ENCODE measurements around the gene MAP3K4.
A peak's percentile ranks its signal among the peaks of the same experiment; 100 is the strongest.

MAP3K4 gene, protein sequence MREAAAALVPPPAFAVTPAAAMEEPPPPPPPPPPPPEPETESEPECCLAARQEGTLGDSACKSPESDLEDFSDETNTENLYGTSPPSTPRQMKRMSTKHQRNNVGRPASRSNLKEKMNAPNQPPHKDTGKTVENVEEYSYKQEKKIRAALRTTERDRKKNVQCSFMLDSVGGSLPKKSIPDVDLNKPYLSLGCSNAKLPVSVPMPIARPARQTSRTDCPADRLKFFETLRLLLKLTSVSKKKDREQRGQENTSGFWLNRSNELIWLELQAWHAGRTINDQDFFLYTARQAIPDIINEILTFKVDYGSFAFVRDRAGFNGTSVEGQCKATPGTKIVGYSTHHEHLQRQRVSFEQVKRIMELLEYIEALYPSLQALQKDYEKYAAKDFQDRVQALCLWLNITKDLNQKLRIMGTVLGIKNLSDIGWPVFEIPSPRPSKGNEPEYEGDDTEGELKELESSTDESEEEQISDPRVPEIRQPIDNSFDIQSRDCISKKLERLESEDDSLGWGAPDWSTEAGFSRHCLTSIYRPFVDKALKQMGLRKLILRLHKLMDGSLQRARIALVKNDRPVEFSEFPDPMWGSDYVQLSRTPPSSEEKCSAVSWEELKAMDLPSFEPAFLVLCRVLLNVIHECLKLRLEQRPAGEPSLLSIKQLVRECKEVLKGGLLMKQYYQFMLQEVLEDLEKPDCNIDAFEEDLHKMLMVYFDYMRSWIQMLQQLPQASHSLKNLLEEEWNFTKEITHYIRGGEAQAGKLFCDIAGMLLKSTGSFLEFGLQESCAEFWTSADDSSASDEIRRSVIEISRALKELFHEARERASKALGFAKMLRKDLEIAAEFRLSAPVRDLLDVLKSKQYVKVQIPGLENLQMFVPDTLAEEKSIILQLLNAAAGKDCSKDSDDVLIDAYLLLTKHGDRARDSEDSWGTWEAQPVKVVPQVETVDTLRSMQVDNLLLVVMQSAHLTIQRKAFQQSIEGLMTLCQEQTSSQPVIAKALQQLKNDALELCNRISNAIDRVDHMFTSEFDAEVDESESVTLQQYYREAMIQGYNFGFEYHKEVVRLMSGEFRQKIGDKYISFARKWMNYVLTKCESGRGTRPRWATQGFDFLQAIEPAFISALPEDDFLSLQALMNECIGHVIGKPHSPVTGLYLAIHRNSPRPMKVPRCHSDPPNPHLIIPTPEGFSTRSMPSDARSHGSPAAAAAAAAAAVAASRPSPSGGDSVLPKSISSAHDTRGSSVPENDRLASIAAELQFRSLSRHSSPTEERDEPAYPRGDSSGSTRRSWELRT (N-terminal part only)

DNA sequence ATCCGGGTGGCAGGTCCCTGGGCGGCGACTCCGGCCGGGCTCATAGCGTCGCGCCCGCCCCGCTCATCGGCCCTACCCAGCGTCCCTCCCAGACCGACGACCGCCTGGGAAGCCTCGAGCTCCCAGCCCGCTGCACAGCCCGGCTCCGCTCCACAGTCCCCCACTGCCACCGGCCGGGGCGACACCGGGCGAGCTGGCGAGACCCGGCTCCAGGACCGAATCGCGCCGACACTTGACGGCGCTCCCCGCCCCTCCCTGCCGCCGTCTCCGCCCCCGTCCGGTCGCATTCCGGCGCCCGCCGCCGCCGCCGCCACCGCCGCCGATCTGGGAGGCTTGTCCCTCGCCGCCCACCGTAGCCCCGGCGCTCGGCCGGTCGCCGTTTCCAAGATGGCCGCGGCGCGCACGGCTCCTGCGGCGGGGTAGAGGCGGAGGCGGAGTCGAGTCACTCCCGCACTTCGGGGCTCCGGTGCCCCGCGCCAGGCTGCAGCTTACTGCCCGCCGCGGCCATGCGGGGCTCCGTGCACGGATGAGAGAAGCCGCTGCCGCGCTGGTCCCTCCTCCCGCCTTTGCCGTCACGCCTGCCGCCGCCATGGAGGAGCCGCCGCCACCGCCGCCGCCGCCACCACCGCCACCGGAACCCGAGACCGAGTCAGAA, at the start of gene MAP3K4:
TSS of gene MAP3K4 (plus strand) at position 364 of the 655 bp plus-strand sequence. CDS start at position 527, 163 bp downstream.
- peak; percentile 66 to 87 (median 78) for DNase-seq

DNA sequence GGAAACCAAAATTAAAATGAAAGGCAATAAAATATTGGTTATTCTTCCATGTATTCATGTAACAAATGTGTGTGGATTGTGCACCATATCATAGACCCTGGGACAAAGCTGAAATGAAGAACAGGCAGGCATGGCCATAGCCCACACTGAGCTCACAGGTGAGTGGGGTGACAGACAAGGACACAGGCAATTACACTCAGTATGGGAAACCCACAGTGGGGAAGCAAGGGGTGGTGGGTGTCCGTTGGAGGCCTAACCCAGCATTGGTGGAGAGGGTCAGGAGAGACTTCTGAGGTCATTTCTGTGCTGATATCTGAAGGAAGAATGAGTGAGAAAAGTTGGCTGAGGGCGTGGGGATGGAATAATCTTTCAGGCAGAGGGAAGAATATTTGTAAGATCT, 47.6 kb upstream of the MAP3K4 start:
- no peak for DNase-seq

DNA sequence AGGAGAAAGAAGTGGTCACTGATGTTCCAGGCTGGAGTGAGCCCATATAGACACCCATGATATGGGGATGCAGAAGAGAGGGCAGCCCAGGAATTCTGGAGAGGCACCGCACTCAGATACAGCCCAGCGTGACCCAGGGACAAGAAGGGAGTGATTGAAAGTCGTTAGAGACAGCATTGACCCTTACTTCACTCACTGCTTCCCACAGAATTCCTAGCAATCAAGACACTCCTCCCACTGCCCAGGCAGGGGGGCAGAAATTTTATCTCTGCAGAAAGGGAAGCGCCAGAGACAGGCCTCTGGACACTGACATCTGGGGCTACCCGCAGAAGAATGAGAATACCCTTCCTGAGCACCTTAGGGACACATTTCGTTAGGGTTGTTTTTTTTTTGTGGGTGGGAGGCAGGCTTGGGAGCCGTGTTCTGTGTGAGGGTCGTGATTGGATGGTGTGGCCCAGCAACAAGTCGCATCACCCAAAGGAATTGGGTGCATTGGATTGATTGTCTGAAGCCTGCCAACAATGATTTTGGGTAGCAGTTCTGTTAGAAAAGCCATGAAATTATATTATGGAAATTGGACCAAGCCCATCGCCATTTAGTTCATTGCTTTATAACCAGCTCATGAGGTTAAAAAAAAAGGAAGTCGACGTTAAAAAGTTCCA, 45.9 kb upstream of the MAP3K4 start:
- DNase-seq: no peak

DNA sequence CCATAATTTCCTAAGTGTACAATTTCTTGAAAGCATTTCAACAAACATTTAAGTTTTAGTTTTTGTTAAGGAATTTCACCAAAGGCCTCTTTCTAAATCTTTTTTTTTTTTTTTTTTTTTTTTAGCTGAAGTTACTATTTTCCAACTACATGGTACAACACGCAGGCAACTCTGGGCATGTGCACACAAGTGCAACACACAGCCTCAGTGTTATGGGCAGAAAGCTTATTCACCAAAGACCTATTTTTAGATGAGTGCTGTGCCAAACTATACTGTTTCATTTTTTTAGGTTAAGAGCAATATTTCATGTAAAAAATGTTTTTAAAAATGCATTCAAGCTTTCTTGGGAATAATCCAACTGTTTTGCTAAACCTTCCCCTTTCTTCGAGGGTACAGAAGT, 42.0 kb upstream of the MAP3K4 start:
- DNase-seq: no peak

DNA sequence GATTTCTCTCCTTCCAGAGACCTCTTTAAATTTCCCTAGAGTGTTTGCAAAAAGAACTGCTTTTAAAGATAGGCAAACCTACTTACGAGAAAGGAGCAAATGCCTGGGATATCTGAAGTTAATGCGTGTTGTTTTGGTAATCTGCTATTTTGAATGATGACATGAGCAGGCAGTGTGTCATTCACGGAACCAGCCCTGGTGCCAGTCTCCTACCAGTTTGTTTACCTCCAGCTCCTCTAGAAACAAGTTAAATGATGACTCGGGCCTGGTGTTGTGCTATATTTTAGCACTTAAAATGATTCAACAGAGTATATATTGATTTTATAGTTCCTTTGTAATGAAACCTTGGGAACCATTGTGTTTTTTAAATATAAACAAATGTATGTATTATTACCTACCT, 41.1 kb upstream of the MAP3K4 start:
- no peak for DNase-seq

DNA sequence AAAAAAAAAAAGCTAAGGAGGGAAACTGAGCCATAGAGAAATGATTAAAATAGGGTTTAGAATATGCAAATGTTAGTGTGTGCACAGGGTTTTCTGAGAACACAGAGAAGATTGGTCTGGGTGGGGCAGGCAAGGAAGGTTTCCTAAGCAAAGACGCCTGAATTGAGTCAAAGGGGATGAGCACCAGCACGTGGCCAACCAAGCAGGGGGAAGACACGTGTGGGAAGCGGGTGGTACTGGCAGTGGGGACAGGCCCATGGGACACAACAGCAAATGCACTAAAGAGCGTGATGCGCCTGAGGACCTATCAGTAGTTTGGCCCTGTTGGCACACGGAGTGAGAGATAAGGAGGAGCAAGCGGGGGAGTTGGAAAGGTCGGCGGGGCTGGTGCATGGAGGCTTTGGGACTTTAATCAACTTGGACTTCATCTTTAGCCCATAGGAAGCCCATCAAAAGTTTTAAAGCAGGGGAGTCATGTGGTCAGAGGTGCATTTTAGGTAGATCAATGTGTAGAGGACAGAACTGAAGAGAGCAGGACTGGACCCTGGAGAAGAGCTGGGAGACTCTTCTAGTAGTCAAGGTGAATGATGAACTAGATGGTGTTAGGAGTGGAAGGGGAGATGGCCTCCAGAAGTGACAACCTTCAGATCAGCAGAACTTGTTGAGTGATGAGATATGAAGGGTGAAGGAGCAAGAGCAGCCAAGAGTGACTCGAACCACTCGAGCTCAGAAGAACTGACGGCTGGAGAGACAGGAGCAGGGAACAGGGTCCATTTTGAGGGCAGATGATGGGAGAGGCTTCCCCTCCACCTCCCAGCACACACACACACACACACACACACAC, 40.2 kb upstream of the MAP3K4 start:
- DNase-seq: no peak

DNA sequence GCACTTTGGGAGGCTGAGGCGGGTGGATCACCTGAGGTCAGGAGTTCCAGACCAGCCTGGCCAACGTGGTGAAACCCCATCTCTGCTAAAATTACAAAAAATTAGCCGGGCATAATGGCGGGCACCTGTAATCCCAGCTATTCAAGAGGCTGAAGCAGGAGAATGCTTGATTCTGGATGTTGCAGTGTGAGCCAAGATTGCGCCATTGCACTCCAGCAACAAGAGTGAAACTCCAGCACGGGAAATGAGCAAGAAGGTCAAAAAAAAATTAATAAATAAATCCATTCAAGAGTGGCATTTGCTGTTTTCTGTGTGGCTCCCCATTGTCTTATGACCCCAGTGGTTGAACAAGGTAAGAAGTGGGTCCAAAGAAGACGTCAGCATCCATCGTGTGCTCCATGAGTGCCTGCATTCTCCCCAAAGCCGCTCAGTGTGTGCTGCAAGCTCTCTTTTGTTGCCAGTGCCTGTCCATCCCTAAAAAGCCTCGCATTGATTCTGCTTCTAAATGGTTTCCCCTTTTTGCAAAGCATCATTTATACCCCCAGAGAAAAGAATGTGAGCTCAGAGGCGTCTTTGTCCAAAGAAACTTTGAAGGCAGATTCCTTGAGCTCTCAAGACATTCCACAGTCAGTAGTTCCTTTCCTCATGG, 38.8 kb upstream of the MAP3K4 start:
- no peak for DNase-seq

DNA sequence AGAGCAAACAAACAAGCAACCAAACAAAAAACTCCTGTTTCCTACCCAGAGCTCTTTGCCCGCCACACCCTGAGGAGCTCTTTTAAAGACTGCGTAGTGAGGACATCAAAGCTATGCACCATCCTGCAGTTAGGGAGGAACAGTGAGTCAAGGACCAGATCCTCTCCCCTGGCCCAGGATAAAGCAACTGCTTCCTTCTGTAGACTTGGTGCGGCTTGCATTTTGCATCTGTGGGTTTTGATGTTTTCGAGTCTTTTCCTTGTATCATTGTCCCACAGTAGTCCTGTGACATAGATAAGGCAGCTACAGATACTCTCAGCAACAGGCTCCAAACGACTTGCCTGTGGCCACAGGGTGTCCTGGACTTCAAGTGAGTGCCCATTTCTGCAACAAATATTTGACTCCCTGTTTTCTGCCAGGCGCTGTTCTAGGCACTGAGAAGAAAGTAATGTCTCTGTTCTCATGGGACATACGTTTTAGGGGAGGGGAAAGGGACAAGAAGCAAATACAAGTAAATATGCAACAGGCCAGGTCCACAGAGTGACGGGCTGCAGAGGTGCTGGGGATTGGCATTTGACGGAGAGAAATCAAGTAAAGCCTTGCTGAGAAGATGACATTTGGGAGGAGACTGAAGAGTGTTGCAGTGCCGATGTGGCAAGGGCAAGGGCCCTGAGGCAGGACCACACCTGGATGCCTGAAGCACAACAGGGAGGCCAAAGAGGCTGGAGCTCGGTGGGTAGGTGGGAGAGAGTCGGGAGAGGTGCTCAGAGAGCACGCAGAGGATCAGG, 35.9 kb upstream of the MAP3K4 start:
- no peak for DNase-seq

DNA sequence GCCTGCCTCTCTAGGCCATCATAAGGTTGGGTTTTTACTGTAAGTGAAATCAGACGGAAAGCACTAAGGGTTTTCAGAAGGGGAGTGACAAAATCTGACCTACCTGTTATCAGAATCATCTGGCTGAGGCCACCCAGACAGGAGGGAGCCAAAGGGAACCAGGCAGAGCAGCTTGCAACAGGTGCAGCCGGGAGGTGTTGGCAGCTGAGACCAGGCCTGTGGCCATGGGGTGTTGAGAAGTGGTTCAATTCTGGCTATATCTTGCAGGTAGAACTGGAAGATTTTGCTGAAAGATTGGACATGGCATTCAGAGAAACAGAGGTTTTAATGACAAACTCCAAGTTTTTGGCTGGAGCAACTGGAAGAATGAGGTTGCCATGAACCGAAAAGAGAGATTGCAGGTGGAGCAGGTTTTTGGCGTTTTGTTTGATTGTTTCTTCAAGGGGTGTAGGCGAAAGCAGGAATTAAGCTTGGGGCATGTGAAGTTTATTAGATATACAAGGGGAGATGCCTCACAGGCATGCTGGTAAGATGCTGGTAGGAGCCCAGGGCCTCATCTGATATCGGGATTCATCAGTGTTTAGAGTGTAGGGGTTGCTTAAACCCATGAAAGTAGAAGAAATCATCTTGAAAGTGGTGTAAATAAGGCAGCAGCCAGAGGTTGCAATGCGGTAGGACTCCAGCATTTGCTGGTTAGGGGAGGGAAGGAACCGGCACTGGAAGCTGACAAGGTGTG, 35.1 kb upstream of the MAP3K4 start:
- DNase-seq: no peak

DNA sequence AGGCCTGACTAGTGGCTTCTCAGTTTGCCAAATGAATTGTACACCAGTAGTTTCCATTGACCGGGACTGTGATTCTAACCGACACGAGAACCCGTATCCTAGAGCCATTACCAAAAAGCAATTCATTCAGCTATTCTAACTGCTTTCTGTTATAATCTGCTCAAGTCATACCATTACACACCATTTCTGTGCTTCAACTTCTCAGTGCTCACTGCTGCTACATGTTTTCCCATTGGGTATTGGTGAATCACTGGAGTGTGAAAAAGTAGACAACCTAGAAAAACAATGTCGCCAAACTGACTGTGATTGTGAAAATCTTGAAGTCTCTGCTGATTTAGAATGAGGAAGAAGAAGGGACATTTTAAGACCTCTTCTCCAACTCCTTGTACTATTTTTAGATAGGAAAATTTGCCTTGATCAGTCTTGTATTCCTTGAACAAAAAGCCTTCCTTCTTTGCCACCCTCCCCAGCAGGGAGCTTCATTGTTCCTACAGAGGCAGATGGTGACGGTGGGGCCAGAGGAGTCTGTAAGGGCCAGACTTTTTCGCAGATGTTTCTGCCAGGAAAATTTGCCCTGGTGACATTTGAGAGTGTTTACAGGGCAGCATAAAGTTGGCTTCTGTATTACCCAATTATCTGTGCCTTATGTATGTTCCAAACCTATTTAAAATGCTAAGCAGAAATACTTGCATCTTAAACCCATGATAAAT, 31.7 kb upstream of the MAP3K4 start:
- no peak for DNase-seq

DNA sequence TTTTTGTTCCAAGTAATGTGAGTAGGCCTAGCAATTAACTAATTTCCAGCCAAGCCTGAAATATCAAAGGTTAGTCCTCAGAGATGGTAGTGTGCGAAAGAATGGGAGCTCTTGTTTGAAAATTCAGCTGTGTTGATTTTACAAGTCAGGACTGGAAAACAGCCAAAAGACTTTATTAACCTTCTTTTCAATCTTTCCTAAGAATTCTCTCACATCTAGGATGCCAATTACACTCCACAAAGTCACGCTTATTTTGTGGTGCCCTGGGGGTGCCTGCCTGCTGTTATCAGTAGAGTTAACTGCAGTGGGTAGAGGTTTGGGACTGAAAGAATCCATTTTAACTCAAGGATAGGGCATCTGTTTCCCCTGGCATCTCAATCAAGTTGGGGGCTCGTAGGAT, 30.7 kb upstream of the MAP3K4 start:
- no peak for DNase-seq

DNA sequence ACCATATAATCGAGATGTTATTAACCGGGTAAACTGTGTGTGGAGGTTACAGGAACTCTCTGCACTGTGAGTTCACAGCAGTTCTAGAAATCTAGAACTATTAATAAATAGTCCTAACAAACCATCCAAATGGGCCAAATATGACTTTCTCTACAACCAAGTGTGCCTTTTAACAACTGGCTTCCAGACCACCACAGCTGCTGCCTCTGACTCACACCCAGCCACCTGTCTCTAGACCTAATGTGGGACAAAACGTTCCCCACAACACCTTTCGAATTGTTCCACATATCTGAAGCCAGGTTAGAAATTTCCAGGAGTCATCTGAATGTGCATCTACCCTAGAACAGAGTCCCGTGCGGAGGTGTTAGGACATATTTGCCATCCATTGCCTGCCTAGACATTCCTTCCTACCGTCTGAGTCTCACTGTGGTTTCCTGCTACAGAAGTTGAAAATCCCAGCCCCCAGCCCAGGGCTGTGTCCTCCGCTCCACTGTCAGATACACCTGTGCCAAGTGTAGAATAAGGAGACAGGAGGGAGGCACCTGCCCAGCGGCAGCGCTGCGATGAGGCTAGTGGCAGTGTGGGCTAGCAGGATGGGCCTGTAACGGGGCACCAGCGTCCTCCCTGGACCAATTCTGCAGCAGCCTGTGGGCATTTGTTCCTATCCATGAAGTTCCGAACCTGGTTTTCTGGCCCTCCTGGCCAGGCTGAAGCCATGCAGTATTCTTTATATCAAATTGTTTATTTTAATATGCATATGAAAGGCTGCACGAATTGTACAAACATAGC, 28.5 kb upstream of the MAP3K4 start:
- DNase-seq: no peak

DNA sequence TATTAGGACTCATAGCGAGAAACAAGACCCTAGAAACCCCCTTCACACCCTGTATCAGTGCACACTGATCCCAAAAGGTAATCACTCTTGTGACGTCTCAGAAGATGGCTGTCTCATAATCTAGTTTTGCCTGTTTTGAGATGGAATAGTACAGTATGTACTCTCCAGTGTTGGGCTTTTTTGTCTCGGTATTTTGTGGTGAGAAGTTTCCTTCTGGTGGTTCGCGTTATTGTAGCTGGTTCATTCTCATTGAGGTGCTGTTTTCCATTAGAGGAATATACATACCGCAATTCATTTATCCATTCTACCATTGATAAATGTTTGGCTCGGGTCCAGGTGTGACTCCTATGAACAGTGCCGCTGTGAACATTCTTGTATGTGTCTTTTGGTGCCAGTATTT, 27.9 kb upstream of the MAP3K4 start:
- no peak for DNase-seq

DNA sequence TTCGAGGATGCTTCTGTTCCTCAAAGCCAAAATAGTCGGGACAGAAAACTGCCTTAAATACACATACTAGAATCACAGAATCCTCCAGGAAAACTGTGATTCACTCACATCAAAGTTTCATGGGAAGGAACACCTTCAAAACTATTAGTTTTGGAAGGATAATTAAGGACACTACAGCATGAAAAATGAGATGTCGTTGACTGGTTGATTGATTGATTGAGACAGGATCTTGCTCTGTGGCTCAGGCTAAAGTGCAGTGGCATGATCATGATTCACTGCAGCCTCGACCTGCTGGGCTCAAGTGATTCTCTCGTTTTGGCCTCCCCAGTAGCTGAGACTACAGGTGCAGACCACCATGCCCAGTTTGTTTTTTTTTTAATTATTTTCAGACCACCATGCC, 25.7 kb upstream of the MAP3K4 start:
- DNase-seq: no peak

DNA sequence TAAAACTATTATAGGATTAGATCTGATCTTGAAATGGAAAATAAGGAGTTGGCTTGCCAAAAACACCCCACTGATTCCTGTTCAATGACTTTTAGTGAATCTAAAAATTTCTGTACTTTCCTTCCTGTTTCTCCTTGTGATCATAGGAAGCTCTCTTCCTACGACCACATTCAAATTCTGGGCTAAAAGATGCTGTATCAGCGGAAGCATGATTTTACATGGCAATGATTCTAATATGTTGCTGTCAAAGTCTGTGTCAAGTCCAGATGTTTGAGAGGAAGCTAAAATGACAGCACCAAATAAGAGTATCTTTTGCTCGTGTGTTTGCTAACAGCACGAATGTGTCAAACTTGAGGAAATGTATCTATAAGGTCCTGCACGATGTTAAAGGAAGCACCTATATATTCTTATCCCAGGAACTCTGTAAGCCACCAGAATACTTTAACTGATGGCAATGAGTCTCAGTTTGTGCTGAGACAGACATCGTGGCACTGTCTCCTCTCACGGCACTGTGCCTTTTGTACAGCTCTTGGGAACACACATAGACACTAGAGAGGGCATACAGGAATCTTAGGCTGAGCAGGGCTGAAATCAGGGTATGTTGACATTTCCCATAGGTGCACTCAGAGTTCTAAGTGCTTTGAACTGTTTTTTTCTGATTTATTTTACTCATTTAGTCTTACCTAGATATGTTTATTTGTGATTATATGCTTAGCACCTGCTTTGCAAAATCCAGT, 24.9 kb upstream of the MAP3K4 start:
- DNase-seq: no peak

DNA sequence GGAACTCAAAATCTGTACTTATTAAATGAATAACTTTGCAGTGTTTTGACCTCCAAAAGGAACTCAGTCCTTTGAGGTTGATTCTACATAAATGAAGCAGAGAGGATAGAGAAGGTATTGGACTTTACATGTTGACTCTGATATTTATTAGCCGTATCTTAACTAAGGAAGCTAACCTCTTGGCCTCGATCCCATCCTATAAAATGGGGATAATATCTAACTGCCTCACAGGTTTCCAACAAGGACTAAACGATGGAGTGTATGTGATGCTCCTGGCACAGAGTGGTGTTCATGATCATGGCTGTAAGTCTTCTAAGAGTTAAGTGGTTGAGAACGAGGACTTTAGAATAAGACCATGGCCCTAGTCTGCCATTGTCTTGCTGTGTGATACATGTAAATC, 24.2 kb upstream of the MAP3K4 start:
- DNase-seq: no peak

DNA sequence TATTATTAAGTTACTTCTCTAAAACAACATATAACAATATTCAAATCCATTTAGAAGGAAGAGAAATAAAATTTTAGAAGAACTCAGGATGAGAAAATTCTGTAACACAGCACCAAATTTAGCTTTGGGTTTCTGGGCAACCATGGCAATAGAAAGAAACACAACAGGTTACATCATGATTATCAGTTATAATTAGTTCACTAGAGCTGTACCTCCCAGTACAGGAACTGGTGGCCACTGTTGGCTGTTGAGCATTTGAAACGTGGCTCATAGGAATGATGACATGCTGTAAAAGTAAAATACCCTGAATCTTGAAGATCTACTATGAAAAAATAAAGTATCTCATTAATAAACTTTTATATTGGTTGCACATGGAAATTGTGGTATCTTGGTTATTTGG, 23.7 kb upstream of the MAP3K4 start:
- no peak for DNase-seq

Measured in stimulated activated naive CD4-positive, alpha-beta T cell (primary cell).